ENCODE data around the gene HPCA. TPM values are rescaled to one million over a fixed set of nuclear protein-coding genes. Genes with fewer than 3 reads are reported as not detected.

HPCA gene
- total and polyA plus RNA-seq, 2 donors (not counting 1 experiment from before 2014, with no cell fraction given), result 0.33 TPM; not detected in 1

DNA sequence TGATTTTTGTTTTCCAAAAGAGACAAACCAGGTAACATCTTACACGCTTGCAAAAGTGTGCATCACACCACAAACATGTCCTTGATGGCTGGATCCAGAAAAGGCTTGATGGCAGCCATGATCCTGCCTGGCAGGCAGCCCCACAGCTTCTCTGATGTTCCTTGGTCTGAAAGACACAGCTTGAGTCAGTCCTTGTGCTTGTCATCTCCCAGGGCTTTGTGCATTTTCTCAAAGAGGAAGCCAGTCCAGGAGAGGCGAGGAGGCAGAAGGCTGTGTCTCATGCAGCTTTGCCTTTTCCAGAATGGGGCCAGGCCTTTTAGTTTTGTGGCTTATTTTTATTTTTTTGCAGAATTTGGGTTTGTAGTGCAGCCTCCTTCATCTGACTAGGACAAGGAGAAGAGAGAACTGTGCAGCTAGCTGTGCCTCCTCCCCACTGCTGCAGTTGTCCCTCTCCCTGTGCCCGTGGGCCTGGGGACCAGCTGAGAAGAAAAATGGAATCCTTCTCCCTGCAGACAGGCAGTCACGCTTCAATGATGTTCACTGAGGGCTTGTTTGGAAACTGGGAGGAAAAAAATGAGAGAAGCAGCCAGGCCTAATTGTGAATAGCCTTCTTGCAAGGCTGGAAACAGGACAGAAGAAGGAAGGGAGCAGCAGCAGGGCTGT lies 22.9 kb upstream of the HPCA start:
- TF ChIP-seq, protein P1, sequence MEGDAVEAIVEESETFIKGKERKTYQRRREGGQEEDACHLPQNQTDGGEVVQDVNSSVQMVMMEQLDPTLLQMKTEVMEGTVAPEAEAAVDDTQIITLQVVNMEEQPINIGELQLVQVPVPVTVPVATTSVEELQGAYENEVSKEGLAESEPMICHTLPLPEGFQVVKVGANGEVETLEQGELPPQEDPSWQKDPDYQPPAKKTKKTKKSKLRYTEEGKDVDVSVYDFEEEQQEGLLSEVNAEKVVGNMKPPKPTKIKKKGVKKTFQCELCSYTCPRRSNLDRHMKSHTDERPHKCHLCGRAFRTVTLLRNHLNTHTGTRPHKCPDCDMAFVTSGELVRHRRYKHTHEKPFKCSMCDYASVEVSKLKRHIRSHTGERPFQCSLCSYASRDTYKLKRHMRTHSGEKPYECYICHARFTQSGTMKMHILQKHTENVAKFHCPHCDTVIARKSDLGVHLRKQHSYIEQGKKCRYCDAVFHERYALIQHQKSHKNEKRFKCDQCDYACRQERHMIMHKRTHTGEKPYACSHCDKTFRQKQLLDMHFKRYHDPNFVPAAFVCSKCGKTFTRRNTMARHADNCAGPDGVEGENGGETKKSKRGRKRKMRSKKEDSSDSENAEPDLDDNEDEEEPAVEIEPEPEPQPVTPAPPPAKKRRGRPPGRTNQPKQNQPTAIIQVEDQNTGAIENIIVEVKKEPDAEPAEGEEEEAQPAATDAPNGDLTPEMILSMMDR (conservative IDR thresholded peaks at IDR 0.05 in 1 of 2, IDR thresholded peaks at IDR 0.05 in 1 of 2; ENCODE audit: low read depth in 1 of 2, low read length in 2 of 2), result no peak
- no peak for TF ChIP-seq EZH2 (IDR thresholded peaks at IDR 0.05; ENCODE audit: low read length, missing control alignments)
- H4K20me1 ChIP-seq (ENCODE audit: control insufficient read depth, extremely low read depth, insufficient read depth, low read length), result no peaks in the 10 kb centered on the region
- H3K9ac ChIP-seq (ENCODE audit: insufficient read depth, low read length), result no peak overlapping the region
- H3K36me3 ChIP-seq (ENCODE audit: control insufficient read depth, insufficient read depth, low read length), result no peaks in the 10 kb centered on the region
- H3K9me3 ChIP-seq (ENCODE audit: control insufficient read depth, insufficient read depth, low read depth, low read length), result no peaks in the 10 kb centered on the region
- no peak overlapping the region for H2AFZ ChIP-seq (ENCODE audit: low read length)
- no peak for DNase-seq (ENCODE audit: low read depth in 2 of 2)
- no peaks in the 10 kb centered on the region for H3K4me1 ChIP-seq (ENCODE audit: control insufficient read depth, extremely low read depth, insufficient read depth, low read length)
- no peaks in the 10 kb centered on the region for H3K79me2 ChIP-seq (ENCODE audit: control insufficient read depth, insufficient read depth, low read length)
- no peak overlapping the region for H3K4me3 ChIP-seq (replicated peaks in 1 of 4; ENCODE audit: control extremely low read depth in 1 of 4, insufficient read depth in 1 of 4, low read depth in 3 of 4, low read length in 4 of 4)
- no peaks in the 10 kb centered on the region for H3K27me3 ChIP-seq (ENCODE audit: control insufficient read depth, insufficient read depth, low read length)
- no peak overlapping the region for H3K4me2 ChIP-seq (ENCODE audit: extremely low read depth, insufficient read depth, low read length)
- H3K27ac ChIP-seq (ENCODE audit: insufficient read depth, low read length), result no peak overlapping the region

DNA sequence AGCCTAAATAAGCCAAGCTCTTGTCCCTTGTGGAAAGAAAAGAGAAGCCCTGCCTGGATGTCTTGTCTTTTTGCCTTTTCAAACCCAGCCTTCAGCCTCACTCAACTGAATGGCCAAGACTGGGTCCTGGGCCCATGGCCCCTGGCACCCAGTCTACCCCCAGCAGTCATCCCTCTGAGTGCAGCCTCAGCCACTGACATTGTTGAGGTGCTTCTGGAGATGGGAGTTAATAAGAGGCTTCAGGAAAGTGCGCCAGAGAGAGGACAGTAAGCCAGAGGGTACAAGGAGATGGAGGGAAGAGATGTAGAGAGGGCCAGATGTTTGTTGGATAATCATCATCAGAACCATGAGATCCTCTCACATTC lies 22.4 kb upstream of the HPCA start:
- DNase-seq (ENCODE audit: low read depth in 2 of 2), result no peak
- no peak for TF ChIP-seq EZH2 (IDR thresholded peaks at IDR 0.05; ENCODE audit: low read length, missing control alignments)
- TF ChIP-seq, protein P1 (conservative IDR thresholded peaks at IDR 0.05 in 1 of 2, IDR thresholded peaks at IDR 0.05 in 1 of 2; ENCODE audit: low read depth in 1 of 2, low read length in 2 of 2), result no peak
- Histone ChIP-seq H3K27me3 (ENCODE audit: control insufficient read depth, insufficient read depth, low read length) (no peaks in the 10 kb centered on the region), H3K9ac (ENCODE audit: insufficient read depth, low read length) (no peak overlapping the region), H3K4me3 (replicated peaks in 1 of 4; ENCODE audit: control extremely low read depth in 1 of 4, insufficient read depth in 1 of 4, low read depth in 3 of 4, low read length in 4 of 4) (no peak overlapping the region), H3K27ac (ENCODE audit: insufficient read depth, low read length) (no peak overlapping the region), H3K36me3 (ENCODE audit: control insufficient read depth, insufficient read depth, low read length) (no peaks in the 10 kb centered on the region), H3K79me2 (ENCODE audit: control insufficient read depth, insufficient read depth, low read length) (no peaks in the 10 kb centered on the region), H3K4me2 (ENCODE audit: extremely low read depth, insufficient read depth, low read length) (no peak overlapping the region), H3K9me3 (ENCODE audit: control insufficient read depth, insufficient read depth, low read depth, low read length) (no peaks in the 10 kb centered on the region), H4K20me1 (ENCODE audit: control insufficient read depth, extremely low read depth, insufficient read depth, low read length) (no peaks in the 10 kb centered on the region), H2AFZ (ENCODE audit: low read length) (no peak overlapping the region), H3K4me1 (ENCODE audit: control insufficient read depth, extremely low read depth, insufficient read depth, low read length) (no peaks in the 10 kb centered on the region)

DNA sequence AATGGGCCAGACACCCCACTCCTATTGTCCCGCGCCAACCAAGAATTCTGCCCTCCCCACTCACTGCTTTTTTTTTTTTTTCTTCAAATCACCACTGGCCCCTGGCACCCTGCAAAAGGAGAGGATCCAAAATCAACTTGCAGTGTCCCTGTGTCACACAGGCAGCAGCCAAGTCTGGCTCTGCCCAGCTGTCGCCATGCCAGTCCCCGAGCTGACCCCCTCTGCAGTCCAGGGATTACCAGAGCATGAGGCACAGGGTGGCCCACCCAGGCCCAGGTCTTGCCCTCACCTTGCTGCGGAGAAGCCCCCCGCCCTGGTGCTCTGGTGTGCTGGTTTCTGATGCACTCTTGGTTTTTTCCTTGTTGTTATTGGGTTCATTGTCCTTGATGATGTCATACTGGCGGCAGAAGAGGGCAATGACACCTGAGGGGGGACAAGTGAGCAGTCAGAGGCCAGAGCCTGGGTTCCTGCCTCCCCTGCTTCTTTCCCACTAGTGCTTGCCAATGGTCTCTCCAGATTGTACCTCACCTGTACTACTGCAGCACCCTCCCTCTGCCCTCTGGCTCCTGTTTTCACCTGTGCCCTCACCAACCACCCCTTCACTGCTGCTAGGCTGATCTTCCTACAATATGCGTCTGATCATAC lies 21.8 kb upstream of the HPCA start:
- no peak for TF ChIP-seq EZH2 (IDR thresholded peaks at IDR 0.05; ENCODE audit: low read length, missing control alignments)
- TF ChIP-seq, protein P1 (conservative IDR thresholded peaks at IDR 0.05 in 1 of 2, IDR thresholded peaks at IDR 0.05 in 1 of 2; ENCODE audit: low read depth in 1 of 2, low read length in 2 of 2), result no peak

More for the DNA sequence above, 21.8 kb upstream of the HPCA start:
- H3K9ac ChIP-seq (ENCODE audit: insufficient read depth, low read length), result no peak overlapping the region
- H3K4me3 ChIP-seq (replicated peaks in 1 of 4; ENCODE audit: control extremely low read depth in 1 of 4, insufficient read depth in 1 of 4, low read depth in 3 of 4, low read length in 4 of 4), result no peak overlapping the region
- H3K9me3 ChIP-seq (ENCODE audit: control insufficient read depth, insufficient read depth, low read depth, low read length), result no peaks in the 10 kb centered on the region
- H3K27me3 ChIP-seq (ENCODE audit: control insufficient read depth, insufficient read depth, low read length), result no peaks in the 10 kb centered on the region
- no peaks in the 10 kb centered on the region for H4K20me1 ChIP-seq (ENCODE audit: control insufficient read depth, extremely low read depth, insufficient read depth, low read length)
- no peak overlapping the region for H3K4me2 ChIP-seq (ENCODE audit: extremely low read depth, insufficient read depth, low read length)
- H3K79me2 ChIP-seq (ENCODE audit: control insufficient read depth, insufficient read depth, low read length), result no peaks in the 10 kb centered on the region
- no peak overlapping the region for H2AFZ ChIP-seq (ENCODE audit: low read length)
- H3K36me3 ChIP-seq (ENCODE audit: control insufficient read depth, insufficient read depth, low read length), result no peaks in the 10 kb centered on the region
- DNase-seq (ENCODE audit: low read depth in 2 of 2), result no peak
- H3K27ac ChIP-seq (ENCODE audit: insufficient read depth, low read length), result no peak overlapping the region
- H3K4me1 ChIP-seq (ENCODE audit: control insufficient read depth, extremely low read depth, insufficient read depth, low read length), result no peaks in the 10 kb centered on the region
